HG03196 (cell line): ENCODE measurements around the gene KRTAP4-8.
"Not testable (repeated sequence)": the region's sequence is repeated elsewhere in the genome, so short reads cannot be mapped to it uniquely, and the experiment has no call there.

Experiments used
- ATAC-seq: cut with Tn5 transposase; IDR thresholded peaks from one replicate; pipeline ENCODE4 v1.9.1; 2021; ENCODE audit not compliant: unreplicated experiment

The KRTAP4-8 gene

GRCh38 chr17:41065829-41066624 lies 31.9 kb downstream of the KRTAP4-8 start, which contains the start of gene KRTAP2-4:
Gene KRTAP2-4 (minus strand): TSS chr17:41065879. CDS start chr17:41065845, 34 bp downstream.
- no peak for ATAC-seq

GRCh38 chr17:41065016-41065689 lies 32.8 kb downstream of the KRTAP4-8 start:
- ATAC-seq = not testable (repeated sequence)

GRCh38 chr17:41064301-41064700 lies 33.6 kb downstream of the KRTAP4-8 start:
- ATAC-seq = no peak

GRCh38 chr17:41063449-41063848 lies 34.5 kb downstream of the KRTAP4-8 start:
- ATAC-seq = no peak

GRCh38 chr17:41061964-41062363 lies 36.0 kb downstream of the KRTAP4-8 start:
- no peak for ATAC-seq

GRCh38 chr17:41060052-41060604 lies 37.8 kb downstream of the KRTAP4-8 start, which contains the start of gene KRTAP2-3:
Gene KRTAP2-3 (minus strand): TSS chr17:41060114. CDS start chr17:41060050, 64 bp downstream.
- no peak for ATAC-seq

- ATAC-seq = not testable (repeated sequence)
Measured at GRCh38 chr17:41059276-41060051, 38.5 kb downstream of the KRTAP4-8 start.

GRCh38 chr17:41058741-41059140 lies 39.2 kb downstream of the KRTAP4-8 start:
- ATAC-seq = no peak

- no peak for ATAC-seq
Measured at GRCh38 chr17:41057547-41057946, 40.4 kb downstream of the KRTAP4-8 start.

GRCh38 chr17:41055130-41055529 lies 42.8 kb downstream of the KRTAP4-8 start, which contains the start of gene KRTAP2-2:
Gene KRTAP2-2 (minus strand): TSS chr17:41055230. CDS start chr17:41055211, 19 bp downstream.
- ATAC-seq = not testable (repeated sequence)

- ATAC-seq = not testable (repeated sequence)
Measured at GRCh38 chr17:41054556-41054955, 43.4 kb downstream of the KRTAP4-8 start.

- no peak for ATAC-seq
Measured at GRCh38 chr17:41054025-41054424, 43.9 kb downstream of the KRTAP4-8 start.

GRCh38 chr17:41052566-41052965 lies 45.4 kb downstream of the KRTAP4-8 start:
- no peak for ATAC-seq

GRCh38 chr17:41049110-41049509 lies 48.8 kb downstream of the KRTAP4-8 start:
- no peak for ATAC-seq

- ATAC-seq = no peak
Measured at GRCh38 chr17:41048441-41048840, 49.5 kb downstream of the KRTAP4-8 start.
